A673 (cell line): Measurements from ENCODE around the gene CKMT2.

Experiments
- CTCF ChIP-seq: fragments of 300-800, 200-600 bp; sonication (generic); conservative IDR thresholded peaks from 2 replicates; pipeline ENCODE4 v1.5.1; 2017; ENCODE audit warnings: low read depth, mild to moderate bottlenecking, antibody characterized with exemption, low read length, moderate library complexity, mixed read lengths
- EZH2 ChIP-seq: fragments of 200-600 bp; sonication (generic); IDR thresholded peaks from 2 replicates; pipeline ENCODE4 v1.6.1; 2017; ENCODE audit warnings: borderline replicate concordance, low read depth, mild to moderate bottlenecking, mixed read lengths, antibody characterized with exemption, low read length; ENCODE audit not compliant: poor library complexity, severe bottlenecking

GRCh38 chr5:81310402-81311063 is 77.4 kb downstream of the CKMT2 start:
- TF ChIP-seq EZH2, result no peak
- TF ChIP-seq CTCF, result no peak
